NB4 (cell line): Measurements from ENCODE around the gene CDK11B.

Source experiments
- POLR2A ChIP-seq: IDR thresholded peaks from 2 replicates; pipeline ENCODE4 v1.6.1; 2011; ENCODE audit warnings: mild to moderate bottlenecking; ENCODE audit not compliant: insufficient read length; ENCODE audit errors: extremely low read depth
- TF ChIP-seq, protein P1 (sequence below): IDR thresholded peaks from one replicate; pipeline ENCODE4 v1.5.1; 2012; ENCODE audit warnings: low read depth, low read length
- TF ChIP-seq, protein P2 (sequence below): IDR thresholded peaks from 2 replicates; pipeline ENCODE4 v1.6.1; 2011; ENCODE audit warnings: low read depth, low read length

DNA sequence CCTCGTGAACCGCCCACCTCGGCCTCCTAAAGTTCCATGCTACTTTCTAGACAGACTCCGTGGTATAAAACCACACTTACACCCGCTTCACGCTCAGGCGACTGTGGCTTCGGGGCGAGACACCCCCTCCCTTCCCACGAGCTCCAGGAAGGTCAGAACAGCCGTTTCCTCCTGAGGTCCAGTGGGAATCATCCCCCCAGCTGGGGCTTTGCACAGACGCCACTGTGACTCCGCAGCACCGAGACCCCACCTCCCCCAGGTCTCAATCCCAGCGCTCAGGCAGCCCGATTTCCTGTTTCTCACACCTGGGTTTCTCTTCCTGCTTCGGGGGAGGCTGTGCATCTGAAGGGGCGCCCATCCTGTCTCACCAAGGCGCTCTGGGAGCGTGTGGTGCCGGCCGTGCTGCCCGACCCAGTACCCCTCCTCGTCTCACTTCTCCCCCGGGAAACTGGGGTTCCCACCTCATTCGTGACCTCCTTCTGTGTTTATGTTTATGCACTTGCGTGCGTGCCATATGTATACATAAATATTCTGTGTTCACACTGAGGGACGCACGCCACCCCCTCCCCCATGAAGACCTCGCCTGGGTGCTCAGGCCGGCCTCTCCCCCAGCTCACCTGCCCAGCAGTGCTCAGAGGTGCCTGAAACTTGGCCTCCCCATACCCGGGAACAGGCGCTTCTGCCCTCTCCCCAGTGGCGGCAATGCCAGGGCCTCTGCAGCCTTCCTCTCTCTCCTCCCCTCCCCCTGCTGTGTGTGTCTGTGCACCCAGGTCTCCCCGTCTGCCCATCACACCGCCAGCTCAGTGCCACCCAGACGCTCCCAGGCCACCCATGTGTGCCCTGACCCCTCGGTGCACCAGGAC is 19.1 kb upstream of the CDK11B start:
- TF ChIP-seq POLR2A: no peak
- TF ChIP-seq, protein P1, sequence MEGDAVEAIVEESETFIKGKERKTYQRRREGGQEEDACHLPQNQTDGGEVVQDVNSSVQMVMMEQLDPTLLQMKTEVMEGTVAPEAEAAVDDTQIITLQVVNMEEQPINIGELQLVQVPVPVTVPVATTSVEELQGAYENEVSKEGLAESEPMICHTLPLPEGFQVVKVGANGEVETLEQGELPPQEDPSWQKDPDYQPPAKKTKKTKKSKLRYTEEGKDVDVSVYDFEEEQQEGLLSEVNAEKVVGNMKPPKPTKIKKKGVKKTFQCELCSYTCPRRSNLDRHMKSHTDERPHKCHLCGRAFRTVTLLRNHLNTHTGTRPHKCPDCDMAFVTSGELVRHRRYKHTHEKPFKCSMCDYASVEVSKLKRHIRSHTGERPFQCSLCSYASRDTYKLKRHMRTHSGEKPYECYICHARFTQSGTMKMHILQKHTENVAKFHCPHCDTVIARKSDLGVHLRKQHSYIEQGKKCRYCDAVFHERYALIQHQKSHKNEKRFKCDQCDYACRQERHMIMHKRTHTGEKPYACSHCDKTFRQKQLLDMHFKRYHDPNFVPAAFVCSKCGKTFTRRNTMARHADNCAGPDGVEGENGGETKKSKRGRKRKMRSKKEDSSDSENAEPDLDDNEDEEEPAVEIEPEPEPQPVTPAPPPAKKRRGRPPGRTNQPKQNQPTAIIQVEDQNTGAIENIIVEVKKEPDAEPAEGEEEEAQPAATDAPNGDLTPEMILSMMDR: no peak
- TF ChIP-seq, protein P2, sequence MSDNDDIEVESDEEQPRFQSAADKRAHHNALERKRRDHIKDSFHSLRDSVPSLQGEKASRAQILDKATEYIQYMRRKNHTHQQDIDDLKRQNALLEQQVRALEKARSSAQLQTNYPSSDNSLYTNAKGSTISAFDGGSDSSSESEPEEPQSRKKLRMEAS: no peak
